Measurements from ENCODE around the gene HPGD. TPM values are rescaled to one million over a fixed set of nuclear protein-coding genes. Genes with fewer than 3 reads are reported as not detected.

The HPGD gene
- polyA plus RNA-seq, 1 donor (not counting 4 experiments of a cell fraction or from before 2014, with no cell fraction given), result 0.75 TPM

DNA sequence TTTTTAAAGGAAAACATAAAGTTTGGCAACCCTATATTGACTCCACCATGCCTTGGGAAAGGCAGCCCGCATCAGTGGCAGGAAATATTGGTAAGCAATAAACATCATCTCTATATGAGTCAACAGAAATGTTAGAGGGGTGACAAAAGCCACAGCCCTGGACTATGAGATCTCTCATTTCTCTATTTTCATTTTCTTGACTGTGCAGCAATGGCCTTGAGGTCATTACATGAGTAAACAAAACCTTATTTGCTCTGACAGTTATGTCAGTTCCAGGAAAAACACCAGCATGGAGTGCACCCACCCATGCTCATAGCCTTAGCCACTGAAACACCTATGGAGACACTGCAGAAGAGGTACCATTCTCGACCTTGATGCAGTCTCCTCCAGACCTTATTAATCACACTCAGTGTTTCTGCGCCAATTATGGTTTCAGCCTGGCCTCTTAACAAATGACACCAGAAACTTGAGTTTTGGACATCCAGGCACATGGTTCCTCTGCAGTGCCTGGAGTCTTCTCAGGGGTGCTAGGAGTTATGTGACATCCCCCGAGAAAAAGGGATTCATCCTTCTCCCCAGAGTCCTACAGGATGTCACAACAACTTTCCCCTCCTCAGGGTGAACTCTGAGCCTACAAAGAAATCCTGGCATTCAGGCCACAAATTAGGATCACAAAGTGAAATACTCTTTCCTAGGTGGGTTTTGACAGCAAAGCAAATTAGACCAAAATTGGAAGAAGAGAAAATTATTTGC lies 16.0 kb upstream of the HPGD start:
- Histone ChIP-seq H3K4me3 (ENCODE audit: control insufficient read depth in 2 of 3, extremely low read depth in 1 of 3, insufficient read depth in 2 of 3, low read depth in 1 of 3, low read length in 3 of 3) (peak overlapping the region in 2 of 3 experiments; percentile 36), H3K4me2 (ENCODE audit: control insufficient read depth, extremely low read depth, insufficient read depth, low read depth, low read length) (peak overlapping the region; percentile 83), H2AFZ (ENCODE audit: control insufficient read depth, low read length) (peak overlapping the region; percentile 56), H3K9me1 (ENCODE audit: control insufficient read depth, extremely low read depth, insufficient read depth, low read length) (no peaks in the 10 kb centered on the region), H3K27me3 (ENCODE audit: control insufficient read depth, extremely low read depth, insufficient read depth, low read length) (no peaks in the 10 kb centered on the region), H3K27ac (ENCODE audit: control insufficient read depth, insufficient read depth, low read length) (peak overlapping the region; percentile 77), H3K79me2 (ENCODE audit: control insufficient read depth, insufficient read depth, low read length) (no peaks in the 10 kb centered on the region), H3K4me1 (ENCODE audit: control insufficient read depth, extremely low read depth, insufficient read depth, low read length) (peaks cover 26% of the 10 kb centered on the region), H3K36me3 (ENCODE audit: control insufficient read depth in 2 of 2, extremely low read depth in 1 of 2, insufficient read depth in 2 of 2, low read length in 2 of 2) (no peaks in the 10 kb centered on the region), H4K20me1 (ENCODE audit: control insufficient read depth, extremely low read depth, insufficient read depth, low read length) (no peaks in the 10 kb centered on the region), H3K9ac (ENCODE audit: control insufficient read depth, extremely low read depth, insufficient read depth, low read length) (peak overlapping the region; percentile 43), H3K9me3 (ENCODE audit: control insufficient read depth, low read depth, low read length) (no peaks in the 10 kb centered on the region)
- FAIRE-seq, result no peak
- no peak for TF ChIP-seq EZH2 (IDR thresholded peaks at IDR 0.05; ENCODE audit: low read length)
- TF ChIP-seq, protein P1, sequence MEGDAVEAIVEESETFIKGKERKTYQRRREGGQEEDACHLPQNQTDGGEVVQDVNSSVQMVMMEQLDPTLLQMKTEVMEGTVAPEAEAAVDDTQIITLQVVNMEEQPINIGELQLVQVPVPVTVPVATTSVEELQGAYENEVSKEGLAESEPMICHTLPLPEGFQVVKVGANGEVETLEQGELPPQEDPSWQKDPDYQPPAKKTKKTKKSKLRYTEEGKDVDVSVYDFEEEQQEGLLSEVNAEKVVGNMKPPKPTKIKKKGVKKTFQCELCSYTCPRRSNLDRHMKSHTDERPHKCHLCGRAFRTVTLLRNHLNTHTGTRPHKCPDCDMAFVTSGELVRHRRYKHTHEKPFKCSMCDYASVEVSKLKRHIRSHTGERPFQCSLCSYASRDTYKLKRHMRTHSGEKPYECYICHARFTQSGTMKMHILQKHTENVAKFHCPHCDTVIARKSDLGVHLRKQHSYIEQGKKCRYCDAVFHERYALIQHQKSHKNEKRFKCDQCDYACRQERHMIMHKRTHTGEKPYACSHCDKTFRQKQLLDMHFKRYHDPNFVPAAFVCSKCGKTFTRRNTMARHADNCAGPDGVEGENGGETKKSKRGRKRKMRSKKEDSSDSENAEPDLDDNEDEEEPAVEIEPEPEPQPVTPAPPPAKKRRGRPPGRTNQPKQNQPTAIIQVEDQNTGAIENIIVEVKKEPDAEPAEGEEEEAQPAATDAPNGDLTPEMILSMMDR (optimal IDR thresholded peaks at IDR 0.05 in 1 of 3, IDR thresholded peaks at IDR 0.05 in 1 of 3, conservative IDR thresholded peaks at IDR 0.05 in 1 of 3; ENCODE audit: extremely low read depth in 1 of 3, insufficient read depth in 2 of 3, low read length in 3 of 3), result no peak
- dilution Hi-C loops (cut with MboI; ENCODE audit: extremely low pct_ligation_motif_present, low sequenced_read_pairs), result no loop called here
- DNase-seq (ENCODE audit: low read depth, low spot score), result no peak

DNA sequence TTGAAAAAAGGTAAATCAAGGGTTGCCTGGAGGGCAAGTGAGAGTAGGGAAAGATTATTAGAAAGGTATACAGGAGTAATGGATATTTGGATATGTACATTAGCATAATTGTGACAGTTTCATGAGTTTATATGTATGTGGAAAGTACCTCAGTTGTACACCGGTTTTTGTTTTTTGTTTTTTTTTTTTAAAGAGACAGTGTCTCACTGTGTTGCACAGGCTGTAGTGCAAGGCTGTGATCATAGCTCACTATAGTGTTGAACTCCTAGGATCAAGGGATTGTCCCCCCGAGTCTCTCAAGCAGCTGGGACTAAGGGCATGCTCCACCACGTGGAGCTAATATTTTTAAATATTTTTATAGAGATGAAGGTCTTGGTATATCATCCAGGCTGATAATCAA lies 15.3 kb upstream of the HPGD start:
- Histone ChIP-seq H3K4me1 (ENCODE audit: control insufficient read depth, extremely low read depth, insufficient read depth, low read length) (peaks cover 26% of the 10 kb centered on the region), H3K4me2 (ENCODE audit: control insufficient read depth, extremely low read depth, insufficient read depth, low read depth, low read length) (peak overlapping the region; percentile 83), H4K20me1 (ENCODE audit: control insufficient read depth, extremely low read depth, insufficient read depth, low read length) (no peaks in the 10 kb centered on the region), H3K27ac (ENCODE audit: control insufficient read depth, insufficient read depth, low read length) (peak overlapping the region; percentile 77), H3K27me3 (ENCODE audit: control insufficient read depth, extremely low read depth, insufficient read depth, low read length) (no peaks in the 10 kb centered on the region), H2AFZ (ENCODE audit: control insufficient read depth, low read length) (peak overlapping the region; percentile 6), H3K4me3 (ENCODE audit: control insufficient read depth in 2 of 3, extremely low read depth in 1 of 3, insufficient read depth in 2 of 3, low read depth in 1 of 3, low read length in 3 of 3) (no peak overlapping the region), H3K9ac (ENCODE audit: control insufficient read depth, extremely low read depth, insufficient read depth, low read length) (no peak overlapping the region), H3K36me3 (ENCODE audit: control insufficient read depth in 2 of 2, extremely low read depth in 1 of 2, insufficient read depth in 2 of 2, low read length in 2 of 2) (no peaks in the 10 kb centered on the region), H3K79me2 (ENCODE audit: control insufficient read depth, insufficient read depth, low read length) (no peaks in the 10 kb centered on the region), H3K9me1 (ENCODE audit: control insufficient read depth, extremely low read depth, insufficient read depth, low read length) (no peaks in the 10 kb centered on the region), H3K9me3 (ENCODE audit: control insufficient read depth, low read depth, low read length) (no peaks in the 10 kb centered on the region)
- DNase-seq (ENCODE audit: low read depth, low spot score) (no peak), FAIRE-seq (no peak)
- dilution Hi-C loops (cut with MboI; ENCODE audit: extremely low pct_ligation_motif_present, low sequenced_read_pairs), result no loop called here
- TF ChIP-seq, protein P1 (optimal IDR thresholded peaks at IDR 0.05 in 1 of 3, IDR thresholded peaks at IDR 0.05 in 1 of 3, conservative IDR thresholded peaks at IDR 0.05 in 1 of 3; ENCODE audit: extremely low read depth in 1 of 3, insufficient read depth in 2 of 3, low read length in 3 of 3), result no peak
- TF ChIP-seq EZH2 (IDR thresholded peaks at IDR 0.05; ENCODE audit: low read length), result no peak

All from keratinocyte (primary cell).